Smooth muscle cell of trachea (primary cell): ENCODE results near the gene RFTN2. TPM values are rescaled to one million over a fixed set of nuclear protein-coding genes. Genes with fewer than 3 reads are reported as not detected.

ENCODE experiments used
- total RNA-seq: library from RNA; depleted of rRNA; stranded (reverse); fragments of >200 nt; gene quantifications from 2 replicates; pipeline ENCODE4 v1.2.1, GENCODE V29; 2014

RFTN2 gene
- 3.6 and 4.0 TPM in 2 replicates for total RNA-seq

GRCh38 chr2:197675246-197675645 lies at the start of gene RFTN2:
RFTN2 (minus strand) TSS chr2:197675587; CDS start chr2:197675458, 129 bp downstream.

GRCh38 chr2:197705121-197705911 lies 29.9 kb upstream of the RFTN2 start, which contains the start of gene MARS2:
MARS2 (plus strand) TSS chr2:197705369; CDS start chr2:197705406, 37 bp downstream.

Other genes starting within 250 kb of the RFTN2 start
- gene SF3B1, start 240.6 kb downstream of the RFTN2 start, total RNA-seq, result 180 and 289 TPM in 2 replicates
- gene COQ10B, start 222.0 kb downstream of the RFTN2 start, total RNA-seq, result 37.9 and 42.3 TPM in 2 replicates
- gene HSPD1, start 175.7 kb downstream of the RFTN2 start, total RNA-seq, result 208 and 230 TPM in 2 replicates
- gene HSPE1, start 175.2 kb downstream of the RFTN2 start, total RNA-seq, result 47.1 and 139 TPM in 2 replicates
- 24.8 and 31.1 TPM in 2 replicates for gene MOB4, start 159.5 kb downstream of the RFTN2 start, total RNA-seq
- 1.3 and 4.0 TPM in 2 replicates for gene MARS2, start 29.8 kb upstream of the RFTN2 start, total RNA-seq
- gene BOLL, start 109.7 kb upstream of the RFTN2 start, total RNA-seq, result not detected in 2 replicates
- 1.6 and 1.7 TPM in 2 replicates for gene PLCL1, start 129.0 kb upstream of the RFTN2 start, total RNA-seq